Natural killer cell (primary cell): ENCODE results near the gene SPAG6. TPM values are rescaled to one million over a fixed set of nuclear protein-coding genes. Genes with fewer than 3 reads are reported as not detected.
A peak's percentile ranks its signal among the peaks of the same experiment; 100 is the strongest.

Source experiments
- ATAC-seq, 3 donors: fragments of 150-1000 bp in 2 of 3; fragments of 200-7000 bp in 1 of 3; cut with Tn5 transposase; 1 replicate in 1 of 3; 2 replicates in 2 of 3; pipeline ENCODE4 v1.10.0; 2021; ENCODE audit warnings: mild to moderate bottlenecking in 2 of 3, moderate library complexity in 2 of 3
- DNase-seq, 2 donors: peaks; one replicate each; pipeline versions ENCODE4 v3.0.0 to v3.0.0-alpha.2; 2013 to 2021; ENCODE audit warnings: mixed read lengths in 1 of 2
- H3K27ac ChIP-seq: one replicate; pipeline ENCODE4 v1.5.1; 2013; ENCODE audit warnings: mild to moderate bottlenecking, low read length
- H3K27me3 ChIP-seq: one replicate; pipeline ENCODE4 v1.6.1; 2013; ENCODE audit warnings: low read length; ENCODE audit not compliant: control insufficient read depth, insufficient read depth
- H3K36me3 ChIP-seq: one replicate; pipeline ENCODE4 v1.6.1; 2013; ENCODE audit warnings: low read length; ENCODE audit not compliant: control insufficient read depth, insufficient read depth
- H3K4me1 ChIP-seq: one replicate; pipeline ENCODE4 v1.6.1; 2013; ENCODE audit warnings: low read length; ENCODE audit not compliant: control insufficient read depth, insufficient read depth
- H3K4me3 ChIP-seq: one replicate; pipeline ENCODE4 v1.5.1; 2013; ENCODE audit warnings: low read length
- H3K9me3 ChIP-seq: one replicate; pipeline ENCODE4 v1.6.1; 2013; ENCODE audit warnings: low read length; ENCODE audit not compliant: control insufficient read depth, insufficient read depth
- H3K27ac Mint-ChIP-seq, 2 donors: one replicate each; pipeline ENCODE4 v1.8.0; 2022; ENCODE audit warnings: mild to moderate bottlenecking in 2 of 2, mixed read lengths in 2 of 2, moderate library complexity in 1 of 2
- H3K27me3 Mint-ChIP-seq, 2 donors: one replicate each; pipeline ENCODE4 v1.8.0; 2022; ENCODE audit warnings: low read depth in 2 of 2, mixed read lengths in 2 of 2
- H3K36me3 Mint-ChIP-seq: one replicate; pipeline ENCODE4 v1.8.0; 2022; ENCODE audit warnings: mixed read lengths
- H3K4me1 Mint-ChIP-seq, 2 donors: one replicate each; pipeline ENCODE4 v1.8.0; 2022; ENCODE audit warnings: mixed read lengths in 2 of 2
- H3K4me3 Mint-ChIP-seq: one replicate; pipeline ENCODE4 v1.8.0; 2022; ENCODE audit warnings: mild to moderate bottlenecking, moderate library complexity, mixed read lengths
- H3K9me3 Mint-ChIP-seq, 2 donors: one replicate each; pipeline ENCODE4 v1.8.0; 2022; ENCODE audit warnings: mixed read lengths in 2 of 2
- CTCF ChIP-seq: fragments of 200-600 bp; IDR thresholded peaks from one replicate; pipeline ENCODE4 v1.8.0; 2022; ENCODE audit warnings: antibody characterized with exemption
- WGBS: methylation state at CpG from one replicate; pipeline ENCODE4 v1.1.7; 2013; ENCODE audit warnings: missing lambda C conversion rate; ENCODE audit not compliant: insufficient coverage; 5-methylcytosine and 5-hydroxymethylcytosine counted together
- intact Hi-C: fragments of 100-400 bp; cut with micrococcal nuclease; formaldehyde crosslinking; loops from one replicate; pipeline ENCODE4 v1.14.2; 2022
- total RNA-seq, 4 donors: library from RNA; stranded (reverse); fragments of 120-200 nt in 1 of 4; gene quantifications; one replicate each; pipeline versions ENCODE4 v1.2.3 to v1.2.4, GENCODE V29; 2013 to 2022

The SPAG6 gene
- total RNA-seq, 3 donors from 2014 or later (not counting 1 experiment from before 2014, with no cell fraction given) = 0.35 to 0.79 TPM; not detected in 1

- Mint-ChIP-seq H3K4me3 (no peak overlapping the region), H3K4me1 (peaks cover 33 to 35% of the 10 kb centered on the region in 2 donors), H3K27ac (no peak overlapping the region), H3K27me3 (peaks cover 6 to 8% of the 10 kb centered on the region in 2 donors), H3K9me3 (peaks cover 0 to 2% of the 10 kb centered on the region in 2 donors), H3K36me3 (peaks cover 10% of the 10 kb centered on the region)
- no peak for ATAC-seq
- Histone ChIP-seq H3K27ac (no peak overlapping the region), H3K9me3 (peaks cover 4% of the 10 kb centered on the region), H3K36me3 (peaks cover 20% of the 10 kb centered on the region), H3K27me3 (peaks cover 8% of the 10 kb centered on the region), H3K4me3 (no peak overlapping the region), H3K4me1 (peaks cover 25% of the 10 kb centered on the region)
- intact Hi-C loops = loop anchor here (10.0 kb wide), 1 partner anchor 386 kb away; the partner anchor contains the start of gene PIP4K2A
- no peak for DNase-seq
- TF ChIP-seq CTCF = no peak
- 97% methylated on average over 3 of the region's 3 CpGs for WGBS
These were observed 16.1 kb upstream of the SPAG6 start for GRCh38 chr10:22329150-22329549.

GRCh38 chr10:22332116-22332692 lies 13.1 kb upstream of the SPAG6 start:
- ATAC-seq (no peak), DNase-seq (no peak)
- intact Hi-C loops = no loop called here
- Histone ChIP-seq H3K27ac (no peak overlapping the region), H3K36me3 (peaks cover 17% of the 10 kb centered on the region), H3K4me1 (peaks cover 42% of the 10 kb centered on the region), H3K4me3 (no peak overlapping the region), H3K27me3 (peaks cover 27% of the 10 kb centered on the region), H3K9me3 (peaks cover 4% of the 10 kb centered on the region)
- TF ChIP-seq CTCF = no peak
- H3K4me1 Mint-ChIP-seq = peaks cover 23 to 33% of the 10 kb centered on the region in 2 donors
- H3K4me3 Mint-ChIP-seq = peak overlapping the region; percentile 91
- peaks cover 0 to 2% of the 10 kb centered on the region in 2 donors for H3K9me3 Mint-ChIP-seq
- peaks cover 10% of the 10 kb centered on the region for H3K36me3 Mint-ChIP-seq
- peaks cover under 1 to 15% of the 10 kb centered on the region in 2 donors for H3K27me3 Mint-ChIP-seq
- WGBS = 94% methylated on average over 7 of the region's 7 CpGs
- H3K27ac Mint-ChIP-seq = peak overlapping the region in 1 of 2 donors; percentile 92

GRCh38 chr10:22333167-22333974 lies 11.9 kb upstream of the SPAG6 start:
- H3K4me3 Mint-ChIP-seq = peak overlapping the region; percentile 91
- peak overlapping the region; percentile 72 for H3K27ac ChIP-seq
- intact Hi-C loops = no loop called here
- peaks cover 42% of the 10 kb centered on the region for H3K4me1 ChIP-seq
- H3K4me3 ChIP-seq = peak overlapping the region; percentile 39
- H3K27ac Mint-ChIP-seq = peak overlapping the region; percentile 92
- 25% methylated on average over 25 of the region's 25 CpGs for WGBS
- ATAC-seq (no peak), DNase-seq (peak in 1 of 2 donors; percentile 72)
- TF ChIP-seq CTCF = no peak
- peaks cover 25 to 33% of the 10 kb centered on the region in 2 donors for H3K4me1 Mint-ChIP-seq
- peaks cover 4% of the 10 kb centered on the region for H3K9me3 ChIP-seq
- peaks cover 39% of the 10 kb centered on the region for H3K27me3 ChIP-seq
- peaks cover 0 to 2% of the 10 kb centered on the region in 2 donors for H3K9me3 Mint-ChIP-seq
- peaks cover 14% of the 10 kb centered on the region for H3K36me3 ChIP-seq
- H3K36me3 Mint-ChIP-seq = peaks cover 10% of the 10 kb centered on the region
- peaks cover 12 to 18% of the 10 kb centered on the region in 2 donors for H3K27me3 Mint-ChIP-seq
